ENCODE data around the gene GRM8.
"Not testable (repeated sequence)": the region's sequence is repeated elsewhere in the genome, so short reads cannot be mapped to it uniquely, and the experiment has no call there.

DNA sequence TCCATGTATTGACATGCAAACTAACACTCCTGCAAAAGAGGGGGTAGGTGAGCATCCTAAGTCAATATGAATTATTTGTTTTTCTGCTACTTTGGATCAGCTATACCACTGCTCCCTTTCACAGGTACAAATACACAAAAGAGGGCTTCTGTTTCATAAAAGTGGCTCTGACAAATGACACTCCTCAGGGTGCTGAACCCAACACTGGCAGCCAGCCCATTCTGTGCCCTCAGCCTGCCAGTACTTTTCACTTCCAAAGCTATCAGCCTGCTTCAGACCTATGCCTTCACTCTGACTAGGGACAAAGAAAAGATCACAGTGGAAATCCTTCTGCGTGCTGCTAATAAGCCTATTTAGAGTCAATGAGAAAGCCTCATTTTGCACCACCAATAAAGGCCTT is 364.8 kb downstream of the GRM8 start:
- TF ChIP-seq, protein P1, sequence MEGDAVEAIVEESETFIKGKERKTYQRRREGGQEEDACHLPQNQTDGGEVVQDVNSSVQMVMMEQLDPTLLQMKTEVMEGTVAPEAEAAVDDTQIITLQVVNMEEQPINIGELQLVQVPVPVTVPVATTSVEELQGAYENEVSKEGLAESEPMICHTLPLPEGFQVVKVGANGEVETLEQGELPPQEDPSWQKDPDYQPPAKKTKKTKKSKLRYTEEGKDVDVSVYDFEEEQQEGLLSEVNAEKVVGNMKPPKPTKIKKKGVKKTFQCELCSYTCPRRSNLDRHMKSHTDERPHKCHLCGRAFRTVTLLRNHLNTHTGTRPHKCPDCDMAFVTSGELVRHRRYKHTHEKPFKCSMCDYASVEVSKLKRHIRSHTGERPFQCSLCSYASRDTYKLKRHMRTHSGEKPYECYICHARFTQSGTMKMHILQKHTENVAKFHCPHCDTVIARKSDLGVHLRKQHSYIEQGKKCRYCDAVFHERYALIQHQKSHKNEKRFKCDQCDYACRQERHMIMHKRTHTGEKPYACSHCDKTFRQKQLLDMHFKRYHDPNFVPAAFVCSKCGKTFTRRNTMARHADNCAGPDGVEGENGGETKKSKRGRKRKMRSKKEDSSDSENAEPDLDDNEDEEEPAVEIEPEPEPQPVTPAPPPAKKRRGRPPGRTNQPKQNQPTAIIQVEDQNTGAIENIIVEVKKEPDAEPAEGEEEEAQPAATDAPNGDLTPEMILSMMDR (IDR thresholded peaks at IDR 0.05), result not testable (repeated sequence)
- not testable (repeated sequence) for TF ChIP-seq POLR2AphosphoS5 (IDR thresholded peaks at IDR 0.05)

Data from breast epithelium (tissue), 3 donors.